ENCODE measurements around the gene SS18L1.

The SS18L1 gene

DNA sequence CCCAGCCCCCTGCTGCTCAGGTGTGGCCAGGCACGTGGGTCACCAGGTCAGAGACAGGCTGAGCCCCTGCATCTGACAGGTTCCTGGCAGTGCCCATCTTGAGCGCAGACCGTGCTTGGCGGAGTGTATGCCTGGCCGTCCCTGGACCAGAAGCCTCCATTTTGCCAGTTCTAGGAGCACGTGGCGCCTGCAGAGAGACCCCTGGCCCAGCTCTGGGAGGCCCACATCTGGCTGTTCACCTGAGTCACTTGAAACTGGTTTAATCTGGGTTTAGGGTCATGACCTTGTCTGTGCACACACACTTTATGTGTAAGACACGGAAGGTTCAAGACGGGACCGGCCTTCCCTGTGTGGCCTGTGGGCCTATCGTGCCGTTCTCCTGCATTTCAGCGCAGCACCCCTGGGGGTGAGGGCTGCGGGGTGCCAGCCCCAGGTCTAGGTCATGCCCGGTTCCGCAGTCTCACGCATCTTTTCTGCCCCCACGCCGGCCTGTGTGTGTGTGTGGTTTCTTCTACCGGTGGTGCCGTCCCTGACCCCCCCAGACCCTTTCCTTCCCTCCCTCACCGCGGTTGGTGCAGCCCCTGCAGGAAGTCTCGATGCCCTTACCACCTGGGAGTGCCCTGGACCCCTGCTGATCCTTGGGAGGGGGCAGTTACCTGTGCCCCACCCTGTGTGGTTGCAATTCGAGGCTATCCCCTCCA is 14.0 kb downstream of the SS18L1 start:
- no peak for DNase-seq

DNA sequence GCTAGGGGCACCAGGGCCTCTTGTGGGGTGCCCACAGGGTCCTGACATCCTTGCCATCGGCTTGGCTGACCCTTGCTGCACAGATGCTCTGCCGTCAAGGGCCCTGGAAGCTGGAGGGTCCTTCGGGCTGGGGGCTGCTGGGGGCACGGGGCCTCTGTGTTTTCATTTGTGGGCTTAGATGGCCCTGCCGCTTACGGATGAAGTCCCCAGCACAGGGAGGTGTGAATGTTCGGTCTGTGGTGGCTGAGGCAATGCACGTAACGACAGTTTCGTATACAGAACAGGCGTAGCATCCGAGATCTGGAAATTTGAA is 14.5 kb downstream of the SS18L1 start:
- no peak for DNase-seq

DNA sequence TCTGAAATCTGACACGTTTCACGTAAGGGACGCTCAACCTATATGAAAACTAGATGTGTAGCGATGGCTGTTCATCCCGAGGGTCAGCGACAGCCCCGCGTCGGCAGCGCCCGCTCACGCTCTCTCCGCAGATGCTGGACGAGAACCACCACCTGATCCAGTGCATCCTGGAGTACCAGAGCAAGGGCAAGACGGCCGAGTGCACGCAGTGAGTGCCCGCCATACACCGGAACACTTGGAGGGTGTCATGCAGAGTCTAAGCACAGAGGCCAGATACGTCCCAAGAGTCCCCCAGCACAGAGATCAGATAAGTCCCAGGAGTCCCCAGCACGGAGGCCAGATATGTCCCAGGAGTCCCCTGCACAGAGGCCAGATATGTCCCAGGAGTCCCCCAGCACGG is 15.0 kb downstream of the SS18L1 start:
- DNase-seq: no peak

DNA sequence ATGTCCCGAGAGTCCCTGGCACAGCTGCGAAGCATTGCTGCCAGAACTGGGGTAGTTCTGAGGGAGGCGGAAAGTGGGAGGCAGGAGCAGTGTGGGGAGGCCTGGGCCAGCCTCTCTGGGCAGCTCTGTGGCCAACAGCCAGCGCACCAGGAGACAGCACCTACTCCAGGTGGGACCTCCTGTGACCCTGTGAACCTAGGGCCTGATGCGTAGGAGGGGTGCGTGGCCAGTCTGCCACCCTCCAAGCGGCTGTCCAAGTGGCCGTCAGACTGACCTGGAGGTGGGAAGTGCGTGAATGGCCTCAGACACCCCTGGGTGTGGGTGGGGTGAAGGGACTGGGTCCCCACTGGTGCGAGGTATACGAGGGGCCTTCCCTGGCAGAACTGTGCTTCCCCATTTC is 15.5 kb downstream of the SS18L1 start:
- DNase-seq: no peak

DNA sequence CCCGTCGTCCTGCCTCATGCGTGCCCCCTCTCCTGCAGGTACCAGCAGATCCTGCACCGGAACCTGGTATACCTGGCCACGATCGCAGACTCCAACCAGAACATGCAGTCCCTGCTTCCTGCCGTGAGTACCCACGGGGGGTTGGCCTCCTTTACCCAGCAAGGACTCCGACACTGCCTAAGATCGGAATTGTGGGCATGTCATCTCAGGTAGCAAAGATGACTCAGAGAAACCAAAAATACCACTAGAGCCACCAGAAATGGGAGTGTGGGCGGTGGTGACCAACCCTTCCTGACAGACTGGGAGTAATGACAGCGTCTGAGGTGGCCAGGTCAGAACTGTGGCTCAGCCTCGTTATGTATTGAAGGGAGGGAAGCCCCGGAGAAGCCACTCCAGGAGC is 16.3 kb downstream of the SS18L1 start:
- DNase-seq: no peak

DNA sequence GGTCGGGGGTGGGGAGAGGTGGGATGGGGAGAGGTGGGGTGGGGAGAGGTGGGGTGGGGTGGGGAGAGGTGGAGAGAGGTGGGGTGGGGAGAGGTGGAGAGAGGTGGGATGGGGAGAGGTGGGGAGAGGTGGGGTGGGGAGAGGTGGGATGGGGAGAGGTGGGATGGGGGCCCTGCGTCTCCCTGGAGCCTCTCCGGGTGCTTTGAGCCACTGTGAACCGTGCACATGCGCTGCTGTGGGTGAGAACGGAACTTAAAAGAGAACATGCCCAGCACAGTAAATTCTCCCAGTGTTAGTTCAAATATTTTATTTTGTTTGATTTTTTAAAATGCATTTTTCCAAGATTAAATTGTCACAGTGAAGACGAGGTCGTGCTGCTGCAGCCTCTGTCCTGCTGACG is 16.7 kb downstream of the SS18L1 start:
- no peak for DNase-seq

DNA sequence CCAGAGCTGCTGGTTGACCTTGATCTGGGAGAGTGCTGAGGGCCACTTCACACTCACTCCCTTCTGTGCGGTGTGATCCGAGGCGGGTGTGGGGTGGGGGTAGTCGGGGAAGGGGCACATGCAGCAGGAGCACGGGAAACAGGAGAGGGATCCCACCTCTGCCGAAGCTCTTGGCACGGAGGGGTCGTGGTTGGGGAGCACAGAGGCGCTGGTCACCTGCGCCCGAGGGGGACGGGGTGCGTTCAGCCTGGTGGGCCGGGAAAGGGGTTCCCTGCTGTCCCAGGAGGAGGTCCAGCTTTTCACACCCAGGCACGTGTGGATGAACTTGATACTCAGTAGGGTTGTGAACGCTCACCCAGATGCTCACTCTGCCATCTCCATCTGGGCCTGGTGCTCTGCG is 17.3 kb downstream of the SS18L1 start:
- no peak for DNase-seq

DNA sequence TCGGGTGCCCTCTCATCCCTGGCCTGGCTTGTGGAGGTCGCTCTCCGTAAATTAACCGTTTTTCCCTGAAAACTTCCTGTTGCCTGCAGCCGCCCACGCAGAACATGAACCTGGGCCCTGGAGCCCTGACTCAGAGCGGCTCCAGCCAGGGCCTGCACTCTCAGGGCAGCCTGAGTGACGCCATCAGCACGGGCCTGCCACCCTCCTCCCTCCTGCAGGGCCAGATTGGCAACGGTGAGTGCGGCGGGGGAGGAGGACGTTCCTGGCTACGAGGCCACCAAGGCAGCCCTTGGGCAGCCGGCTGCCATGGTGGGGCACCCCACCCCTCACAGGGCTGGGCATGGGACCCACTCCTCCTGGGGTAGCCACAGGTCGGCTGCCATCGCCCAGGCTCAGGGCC is 17.8 kb downstream of the SS18L1 start:
- DNase-seq: no peak

DNA sequence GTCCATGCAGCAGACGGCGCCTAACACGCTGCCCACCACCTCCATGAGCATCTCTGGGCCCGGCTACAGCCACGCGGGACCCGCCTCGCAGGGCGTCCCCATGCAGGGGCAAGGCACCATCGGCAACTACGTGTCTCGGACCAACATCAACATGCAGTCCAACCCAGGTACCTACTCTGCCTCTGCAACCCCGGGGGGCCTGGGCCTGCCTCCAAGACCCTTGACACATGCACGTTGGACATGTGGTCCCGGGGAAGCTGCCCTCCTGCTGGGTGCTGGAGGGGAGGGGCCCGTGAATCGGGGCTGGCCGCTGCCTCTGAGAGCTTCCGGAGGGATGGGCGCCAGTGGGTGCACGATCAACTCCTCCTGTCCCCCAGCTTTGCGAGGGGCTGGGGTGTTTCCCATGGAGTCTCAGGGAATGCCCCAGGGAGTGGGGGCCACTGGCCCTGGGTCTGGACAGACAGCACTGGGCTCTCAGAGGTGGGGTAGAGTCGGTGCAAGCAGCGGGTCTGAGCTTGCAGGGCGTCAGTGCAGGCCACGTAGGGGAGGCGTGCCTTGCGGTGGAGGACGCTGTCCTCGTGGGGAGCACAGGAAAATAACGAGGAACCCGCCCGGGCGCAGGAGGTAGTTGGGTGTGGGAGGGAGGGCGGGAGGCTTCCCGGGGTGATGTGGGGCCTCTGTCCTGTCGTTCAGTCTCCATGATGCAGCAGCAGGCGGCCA is 19.4 kb downstream of the SS18L1 start:
- no peak for DNase-seq

DNA sequence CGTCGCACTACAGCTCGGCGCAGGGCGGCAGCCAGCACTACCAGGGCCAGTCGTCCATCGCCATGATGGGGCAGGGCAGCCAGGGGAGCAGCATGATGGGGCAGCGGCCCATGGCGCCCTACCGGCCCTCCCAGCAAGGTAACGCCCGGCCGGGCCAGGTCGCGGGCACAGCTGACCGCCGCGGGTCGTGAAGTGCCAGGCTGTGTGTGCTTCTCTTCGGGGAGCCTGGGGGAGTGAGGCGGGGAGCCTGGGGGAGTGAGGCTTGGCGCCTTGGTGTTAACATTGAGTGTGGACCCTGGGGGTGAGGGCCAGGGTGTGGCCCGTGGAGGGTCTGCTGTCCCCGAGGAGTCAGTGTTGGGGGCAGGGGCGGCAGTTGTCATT is 19.9 kb downstream of the SS18L1 start:
- DNase-seq: no peak

DNA sequence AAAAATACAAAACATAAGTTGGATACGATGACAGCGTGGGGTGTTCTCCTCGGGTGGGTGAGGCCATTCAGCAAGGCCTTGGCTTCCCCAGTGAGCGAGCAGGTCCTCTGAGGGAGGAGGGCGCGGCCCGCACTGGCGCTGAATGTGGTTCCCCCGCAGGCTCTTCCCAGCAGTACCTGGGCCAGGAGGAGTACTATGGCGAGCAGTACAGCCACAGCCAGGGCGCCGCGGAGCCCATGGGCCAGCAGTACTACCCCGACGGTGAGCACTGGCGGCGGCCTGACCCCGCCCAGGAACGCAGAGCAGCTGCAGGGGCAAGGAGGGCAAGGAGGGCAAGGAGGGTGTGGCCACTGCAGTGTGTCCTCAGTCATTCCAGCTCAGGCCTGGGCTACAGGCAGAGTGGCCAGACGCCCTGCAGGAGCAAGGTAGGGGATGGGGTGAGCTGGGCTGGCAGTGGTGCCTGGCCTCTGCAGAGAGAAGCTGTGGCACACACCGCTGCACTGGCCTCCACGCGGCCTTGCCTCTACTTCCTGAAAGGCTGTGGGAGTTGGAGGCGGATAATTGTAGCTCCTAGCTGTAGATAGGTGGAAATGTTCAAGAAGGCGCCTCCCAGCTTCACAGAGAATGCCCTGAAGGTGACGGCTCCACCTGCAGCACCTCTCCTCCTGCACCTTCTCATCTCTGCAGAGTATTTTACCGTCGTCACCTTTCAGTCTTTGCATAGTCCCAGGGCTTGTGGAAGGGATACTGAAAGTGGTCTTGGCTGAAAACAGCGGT is 20.6 kb downstream of the SS18L1 start:
- no peak for DNase-seq

DNA sequence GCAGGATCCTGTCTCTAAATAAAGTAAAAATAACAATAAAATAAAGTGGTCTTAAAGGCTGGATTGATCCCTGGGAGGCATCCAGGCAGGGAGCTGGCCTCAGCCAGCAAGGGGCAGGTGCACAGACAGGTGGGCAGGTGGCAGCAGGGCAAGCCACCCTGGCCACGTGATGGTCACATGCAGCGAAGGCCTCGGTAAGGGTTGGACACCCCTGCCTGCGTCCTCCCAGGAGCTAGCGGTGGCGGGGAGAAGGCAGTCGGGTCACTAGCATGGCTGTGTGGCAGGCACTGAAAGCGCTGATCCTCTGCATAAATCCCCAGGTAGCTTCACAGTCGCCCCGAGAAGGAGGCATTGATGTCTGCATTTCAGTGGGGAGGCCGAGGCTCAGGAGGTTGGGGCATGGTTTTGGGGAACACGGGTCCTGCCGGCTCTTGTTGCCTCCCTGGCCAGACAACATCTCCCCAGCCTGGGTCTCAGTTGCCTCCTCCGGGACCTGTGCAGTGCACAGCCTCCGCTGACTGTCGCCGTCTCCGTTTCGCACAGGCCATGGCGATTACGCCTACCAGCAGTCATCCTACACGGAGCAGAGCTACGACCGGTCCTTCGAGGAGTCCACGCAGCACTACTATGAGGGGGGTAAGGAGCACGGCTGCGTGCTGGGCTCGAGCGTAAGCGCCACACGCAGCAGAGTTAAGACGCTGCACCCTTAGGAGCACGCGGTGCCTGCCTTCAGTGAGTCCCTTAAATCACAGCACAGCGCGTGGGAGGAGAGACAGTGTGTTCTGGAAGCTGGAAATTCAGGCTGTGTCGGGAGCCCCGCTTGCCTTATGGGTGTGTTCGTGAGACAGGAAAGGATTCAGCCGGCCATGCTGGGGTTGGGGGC is 21.6 kb downstream of the SS18L1 start:
- DNase-seq: no peak

DNA sequence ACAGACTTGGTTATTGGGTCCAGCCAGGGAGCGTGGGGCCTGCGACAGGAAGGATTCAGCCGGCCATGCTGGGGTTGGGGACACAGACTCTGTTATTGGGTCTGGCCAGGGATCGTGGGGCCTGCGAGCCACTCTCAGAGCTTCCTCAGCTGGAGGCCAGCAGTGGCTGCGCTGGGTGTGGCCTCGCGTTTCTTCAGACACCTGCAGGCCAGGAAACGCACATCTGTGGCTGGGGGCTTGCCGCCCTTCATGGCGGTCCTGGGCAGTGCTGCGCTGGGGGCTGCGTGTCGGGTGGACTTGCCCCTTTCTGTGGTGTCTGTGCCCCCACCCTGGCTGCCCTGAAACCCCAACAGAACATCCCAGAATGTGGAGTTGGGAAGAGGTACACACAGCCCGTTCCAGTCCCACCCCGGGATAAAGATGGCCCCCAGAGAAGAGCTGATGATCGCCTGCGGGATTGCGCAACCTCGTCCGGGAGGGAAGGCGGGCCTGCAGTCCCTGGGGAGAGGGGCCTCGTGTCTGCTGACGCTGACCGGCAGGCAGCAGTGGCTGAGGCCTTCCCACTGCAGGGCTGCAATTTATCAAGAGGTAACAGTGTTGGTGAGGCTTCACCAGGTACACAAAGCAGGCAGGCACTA is 22.3 kb downstream of the SS18L1 start:
- DNase-seq: no peak

DNA sequence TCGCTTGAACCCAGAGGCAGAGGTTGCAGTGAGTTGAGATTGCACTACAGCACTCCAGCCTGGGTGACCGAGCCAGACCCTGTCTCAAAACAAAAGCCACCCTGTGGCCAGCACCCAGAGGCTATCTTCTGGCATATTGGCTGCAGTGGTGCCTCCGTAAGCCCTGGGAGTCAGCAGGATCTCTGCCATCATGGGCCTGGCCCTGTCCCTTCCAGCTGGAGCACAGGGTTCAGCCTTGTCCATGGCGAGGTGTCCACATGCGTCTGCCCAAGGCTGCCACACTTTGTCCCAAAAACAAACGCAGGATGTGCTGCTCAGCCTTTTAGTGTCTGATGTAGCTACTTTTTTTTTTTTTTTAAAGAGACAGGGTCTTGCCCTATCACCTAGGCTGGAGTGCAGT is 23.9 kb downstream of the SS18L1 start:
- DNase-seq: no peak

DNA sequence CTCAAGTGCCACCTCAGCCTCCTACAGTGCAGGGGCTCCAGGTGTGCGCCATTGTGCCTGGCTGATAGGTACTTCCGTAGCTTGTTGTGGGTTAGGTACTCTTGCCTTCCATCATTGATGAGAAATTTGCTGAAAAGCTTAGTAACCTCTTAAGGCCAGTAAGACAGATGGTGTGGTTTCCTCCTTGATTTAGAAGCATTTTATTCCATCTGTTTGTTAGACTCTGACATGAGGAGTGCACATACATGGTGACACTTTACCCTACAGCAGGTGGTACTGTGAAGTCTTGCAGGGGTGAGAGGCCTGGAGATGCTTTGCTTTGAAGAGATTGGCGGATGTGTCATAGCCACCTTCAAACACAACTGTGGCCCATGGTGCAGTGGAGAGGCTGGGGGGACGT is 24.5 kb downstream of the SS18L1 start:
- DNase-seq: no peak

DNA sequence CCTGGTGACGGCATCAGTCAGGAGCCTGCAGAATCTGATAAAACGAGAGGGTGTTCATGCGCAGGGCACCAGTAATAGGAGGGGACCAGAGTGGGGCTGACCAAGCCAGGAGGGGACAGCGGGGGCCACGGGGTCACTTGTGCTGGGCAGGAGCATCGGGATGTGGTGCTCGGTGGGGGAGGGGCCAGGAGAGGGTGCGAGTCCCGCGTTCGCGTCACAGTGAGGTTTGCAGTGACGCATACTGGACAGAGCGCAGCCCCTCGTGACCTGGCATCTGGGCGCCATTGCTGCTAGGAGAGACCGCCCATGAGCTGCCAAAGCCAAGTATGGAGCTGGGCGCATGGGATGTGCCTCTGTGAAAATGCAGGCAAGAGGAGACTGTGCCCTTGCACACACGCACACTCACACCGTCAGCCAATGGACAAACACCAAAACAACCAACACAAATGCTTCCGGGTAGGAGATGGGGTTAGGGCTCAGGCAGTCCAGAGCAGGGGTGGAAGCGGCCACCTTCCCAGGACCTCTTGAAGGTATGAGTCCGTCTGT is 25.4 kb downstream of the SS18L1 start:
- DNase-seq: no peak

DNA sequence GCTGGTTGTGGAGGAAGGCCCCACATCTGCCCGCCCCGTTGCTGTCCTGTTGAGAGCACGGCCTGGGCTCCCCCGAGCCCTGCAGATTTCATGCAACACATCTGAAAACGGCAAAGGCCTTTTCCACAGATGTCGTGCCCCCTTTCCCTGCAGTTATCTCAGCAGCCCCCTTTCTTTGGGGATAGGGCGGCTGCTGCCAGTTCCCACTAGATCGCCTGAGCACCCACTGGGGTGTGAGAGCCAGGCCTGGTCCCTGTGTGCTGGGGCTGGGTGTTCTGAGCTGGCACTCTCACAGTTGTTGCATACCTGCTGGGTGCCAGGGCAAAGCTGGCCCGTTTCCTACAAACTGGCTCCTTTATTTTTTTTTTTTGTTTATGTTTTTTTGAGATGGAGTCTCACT is 27.0 kb downstream of the SS18L1 start:
- DNase-seq: no peak

DNA sequence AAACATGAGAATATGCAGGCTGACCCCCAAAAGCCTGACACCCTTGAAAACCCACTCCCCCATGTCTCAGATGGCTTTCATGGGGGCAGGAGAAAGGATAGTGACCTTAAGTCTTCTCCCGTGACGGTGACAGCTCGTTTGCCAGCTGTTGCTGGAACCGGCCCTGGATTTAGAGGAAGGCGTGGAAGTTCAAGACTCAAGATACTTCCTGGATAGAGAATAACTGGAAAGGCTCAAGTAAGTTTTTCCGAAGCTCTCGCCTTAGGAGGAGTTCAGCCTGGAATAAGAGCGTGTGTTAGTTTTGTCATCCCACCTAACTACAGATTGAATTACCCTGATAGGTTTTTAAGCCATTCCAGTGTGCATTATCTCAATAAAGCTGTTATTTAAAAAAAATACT is 27.7 kb downstream of the SS18L1 start:
- no peak for DNase-seq

DNA sequence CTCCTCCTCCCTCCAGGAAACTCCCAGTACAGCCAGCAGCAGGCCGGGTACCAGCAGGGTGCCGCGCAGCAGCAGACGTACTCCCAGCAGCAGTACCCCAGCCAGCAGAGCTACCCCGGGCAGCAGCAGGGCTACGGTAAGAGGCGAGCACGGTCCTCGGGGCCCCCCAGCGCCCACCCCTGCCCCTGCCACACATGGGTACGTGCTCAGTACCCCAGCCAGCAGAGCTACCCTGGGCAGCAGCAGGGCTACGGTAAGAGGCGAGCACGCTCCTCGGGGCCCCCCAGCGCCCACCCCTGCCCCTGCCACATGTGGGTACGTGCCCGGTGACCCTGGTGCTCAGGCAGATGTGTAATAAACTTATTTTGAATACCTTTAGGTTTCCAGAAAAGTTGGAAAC is 29.1 kb downstream of the SS18L1 start:
- no peak for DNase-seq

DNA sequence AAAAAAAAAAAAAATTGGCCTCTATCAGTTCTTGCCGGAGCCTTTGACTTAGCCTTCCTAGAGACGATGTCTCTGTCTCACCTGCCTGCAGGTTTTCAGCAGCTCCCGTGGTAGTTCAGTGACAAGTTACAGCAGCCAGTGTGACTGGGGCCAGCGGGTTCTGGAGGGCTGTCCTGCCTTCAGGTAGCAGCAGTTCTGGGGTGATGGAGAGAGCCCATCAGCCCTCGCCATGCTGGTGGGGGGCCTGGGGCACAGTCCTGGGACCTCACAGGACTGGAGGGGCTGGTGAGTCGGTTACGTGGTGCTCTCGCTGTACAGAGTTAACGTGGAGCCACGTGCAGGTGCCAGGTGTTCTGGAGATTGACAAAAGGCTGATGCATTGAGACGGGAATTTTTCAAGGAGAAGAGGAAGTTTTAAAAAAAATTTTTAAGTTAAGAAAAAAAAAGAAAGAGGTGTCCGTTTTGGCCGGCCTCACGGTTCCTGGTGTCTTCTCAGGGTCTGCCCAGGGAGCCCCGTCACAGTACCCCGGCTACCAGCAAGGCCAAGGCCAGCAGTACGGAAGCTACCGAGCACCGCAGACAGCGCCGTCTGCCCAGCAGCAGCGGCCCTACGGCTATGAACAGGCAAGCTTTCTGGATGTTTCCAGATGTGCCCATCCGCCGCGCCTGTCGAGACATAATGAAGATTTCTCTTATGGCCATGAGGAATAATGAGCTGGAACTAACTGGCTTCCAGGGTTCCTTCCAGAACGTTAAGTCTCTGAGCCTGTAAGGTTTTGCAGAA is 30.6 kb downstream of the SS18L1 start:
- DNase-seq: no peak

DNA sequence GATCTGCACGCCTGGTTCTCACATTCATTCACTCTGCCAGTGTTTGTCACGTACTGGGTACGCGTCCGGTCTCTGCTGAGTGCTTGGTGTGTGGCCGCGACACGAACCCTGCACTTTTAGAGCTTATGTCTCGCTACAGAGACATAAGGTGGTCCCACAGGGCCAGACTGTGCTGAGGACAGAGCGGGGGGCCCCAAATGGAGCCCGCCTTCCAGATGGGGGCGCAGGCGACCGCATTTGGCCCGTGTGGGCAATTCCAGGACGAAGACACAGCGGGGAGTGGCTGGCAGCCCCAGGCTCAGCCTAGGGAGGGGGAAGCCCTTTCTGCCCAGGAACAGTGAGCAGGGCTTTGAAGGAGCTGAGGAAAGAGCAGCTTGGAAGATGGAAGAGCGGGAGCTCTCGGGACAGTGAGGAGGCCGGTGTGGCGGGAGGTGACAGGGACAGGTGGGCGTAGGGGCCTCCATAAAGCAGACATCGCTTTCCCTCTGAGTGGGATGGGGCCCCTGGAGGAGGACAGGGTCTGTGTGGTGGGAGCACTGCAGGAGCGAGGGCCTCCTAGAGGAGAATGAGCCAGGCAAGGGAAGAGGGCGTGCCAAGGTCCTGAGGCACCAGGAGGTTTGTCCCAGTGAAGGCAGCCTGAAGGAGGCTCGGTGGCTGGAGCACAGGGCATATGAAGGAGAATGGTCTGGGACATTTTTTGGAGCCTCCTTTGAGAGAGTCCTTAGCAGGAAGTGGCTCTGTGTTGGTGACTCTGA is 31.5 kb downstream of the SS18L1 start:
- no peak for DNase-seq

Measured in GF-D8 (cell line).